NB4 (cell line): Measurements from ENCODE around the gene TICRR.
"Not testable (repeated sequence)": the region's sequence is repeated elsewhere in the genome, so short reads cannot be mapped to it uniquely, and the experiment has no call there.

Experiments used
- DNase-seq: peaks from one replicate; pipeline ENCODE4 v3.0.0; 2010; ENCODE audit warnings: low read depth
- H3K4me3 ChIP-seq: one replicate; pipeline ENCODE4 v1.5.1; 2011; ENCODE audit warnings: mild to moderate bottlenecking, low read depth, low read length, moderate library complexity
- MAX ChIP-seq: IDR thresholded peaks from 2 replicates; pipeline ENCODE4 v1.6.1; 2011; ENCODE audit warnings: low read depth, low read length
- MYC ChIP-seq: IDR thresholded peaks from 2 replicates; pipeline ENCODE4 v1.6.1; 2011; ENCODE audit warnings: low read depth, low read length
- POLR2A ChIP-seq: IDR thresholded peaks from 2 replicates; pipeline ENCODE4 v1.6.1; 2011; ENCODE audit warnings: mild to moderate bottlenecking; ENCODE audit not compliant: insufficient read length; ENCODE audit errors: extremely low read depth
- TF ChIP-seq, protein P1 (sequence below): IDR thresholded peaks from one replicate; pipeline ENCODE4 v1.5.1; 2012; ENCODE audit warnings: low read depth, low read length

The TICRR gene

GRCh38 chr15:89575656-89576416, 567 bp downstream of the TICRR start:
- peak; percentile 66 for DNase-seq
- peak overlapping the region; percentile 85 for H3K4me3 ChIP-seq
- peak; percentile 38; the same call in 1 of the 2 replicates for TF ChIP-seq MYC
- TF ChIP-seq MAX = peak; percentile 56
- TF ChIP-seq, protein P1, sequence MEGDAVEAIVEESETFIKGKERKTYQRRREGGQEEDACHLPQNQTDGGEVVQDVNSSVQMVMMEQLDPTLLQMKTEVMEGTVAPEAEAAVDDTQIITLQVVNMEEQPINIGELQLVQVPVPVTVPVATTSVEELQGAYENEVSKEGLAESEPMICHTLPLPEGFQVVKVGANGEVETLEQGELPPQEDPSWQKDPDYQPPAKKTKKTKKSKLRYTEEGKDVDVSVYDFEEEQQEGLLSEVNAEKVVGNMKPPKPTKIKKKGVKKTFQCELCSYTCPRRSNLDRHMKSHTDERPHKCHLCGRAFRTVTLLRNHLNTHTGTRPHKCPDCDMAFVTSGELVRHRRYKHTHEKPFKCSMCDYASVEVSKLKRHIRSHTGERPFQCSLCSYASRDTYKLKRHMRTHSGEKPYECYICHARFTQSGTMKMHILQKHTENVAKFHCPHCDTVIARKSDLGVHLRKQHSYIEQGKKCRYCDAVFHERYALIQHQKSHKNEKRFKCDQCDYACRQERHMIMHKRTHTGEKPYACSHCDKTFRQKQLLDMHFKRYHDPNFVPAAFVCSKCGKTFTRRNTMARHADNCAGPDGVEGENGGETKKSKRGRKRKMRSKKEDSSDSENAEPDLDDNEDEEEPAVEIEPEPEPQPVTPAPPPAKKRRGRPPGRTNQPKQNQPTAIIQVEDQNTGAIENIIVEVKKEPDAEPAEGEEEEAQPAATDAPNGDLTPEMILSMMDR = no peak
- no peak for TF ChIP-seq POLR2A

- H3K4me3 ChIP-seq = peak overlapping the region; percentile 85
- peak; percentile 27 for DNase-seq
- TF ChIP-seq MAX (no peak), MYC (no peak), POLR2A (no peak)
- TF ChIP-seq, protein P1 = no peak
Observed at GRCh38 chr15:89576417-89576773, 1.1 kb downstream of the TICRR start.

DNA sequence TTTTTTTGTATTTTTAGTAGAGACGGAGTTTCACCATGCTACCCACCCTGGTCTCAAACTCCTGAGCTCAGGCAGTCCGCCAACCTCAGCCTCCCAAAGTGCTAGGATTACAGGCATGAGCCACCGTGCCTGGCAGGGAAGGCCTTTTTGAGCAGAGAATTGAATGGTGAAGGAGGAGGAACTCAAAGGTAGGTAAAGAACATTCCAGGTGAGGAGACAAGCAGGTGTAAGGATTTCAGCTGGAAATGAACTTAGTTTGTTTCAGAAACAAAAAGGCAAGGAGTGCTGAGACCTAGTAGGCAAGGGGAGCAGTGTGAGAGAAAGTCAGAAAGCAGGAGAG, 2.5 kb downstream of the TICRR start:
- DNase-seq = no peak
- no peak for TF ChIP-seq MYC
- peak overlapping the region; percentile 85 for H3K4me3 ChIP-seq

DNA sequence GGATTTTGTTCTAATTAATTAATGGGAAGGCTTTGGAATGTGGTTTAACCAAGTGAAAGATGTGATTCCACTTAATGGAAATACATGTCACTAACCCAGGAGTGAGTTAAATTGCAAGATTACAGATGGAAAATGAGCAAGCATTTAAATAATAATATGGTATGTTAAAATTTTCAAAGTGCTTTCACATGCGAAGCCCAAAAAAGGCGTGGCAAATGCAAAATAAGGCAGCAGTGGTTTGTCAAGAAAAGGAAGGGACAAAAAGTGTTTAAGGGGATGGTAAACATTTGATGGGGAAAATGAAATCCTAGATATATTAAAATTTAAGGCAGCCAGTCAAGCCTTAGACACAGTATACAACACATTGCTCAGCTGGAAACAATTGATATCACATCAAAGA, 2.9 kb downstream of the TICRR start:
- H3K4me3 ChIP-seq = peak overlapping the region; percentile 85
- TF ChIP-seq, protein P1 = no peak
- TF ChIP-seq MAX = no peak
- TF ChIP-seq MYC = no peak
- no peak for TF ChIP-seq POLR2A
- DNase-seq = no peak

DNA sequence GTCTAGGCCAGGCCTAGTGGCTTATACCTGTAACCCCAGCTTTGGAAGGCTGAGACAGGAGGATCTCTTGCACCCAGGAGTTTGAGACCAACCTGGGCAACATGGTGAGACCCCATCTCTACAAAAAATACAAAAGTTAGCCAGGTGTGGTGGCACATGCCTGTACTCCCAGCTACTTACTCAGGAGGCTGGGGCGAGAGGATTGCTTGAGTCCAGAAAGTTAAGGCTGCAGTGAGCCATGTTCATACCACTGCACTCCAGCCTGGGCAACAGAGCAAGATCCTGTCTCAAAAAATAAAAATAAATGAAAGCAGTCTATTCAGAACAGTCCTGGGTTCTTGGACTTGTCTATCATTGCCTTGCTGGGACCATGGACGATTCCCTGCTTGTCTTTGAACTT, 5.5 kb downstream of the TICRR start:
- not testable (repeated sequence) for DNase-seq
- H3K4me3 ChIP-seq = peak overlapping the region; percentile 27

GRCh38 chr15:89586651-89587050, 11.4 kb downstream of the TICRR start:
- TF ChIP-seq MYC = no peak
- no peak for TF ChIP-seq MAX
- TF ChIP-seq, protein P1 = no peak
- no peak for TF ChIP-seq POLR2A
- DNase-seq = no peak
- no peak overlapping the region for H3K4me3 ChIP-seq

- no peak overlapping the region for H3K4me3 ChIP-seq
- no peak for DNase-seq
- TF ChIP-seq POLR2A = no peak
- no peak for TF ChIP-seq MYC
- TF ChIP-seq MAX = no peak
- TF ChIP-seq, protein P1 = no peak
Observed at GRCh38 chr15:89587955-89588354, 12.7 kb downstream of the TICRR start.
